Liver (tissue), 9 donors: Measurements from ENCODE around the gene SLC44A1. TPM values are rescaled to one million over a fixed set of nuclear protein-coding genes. Genes with fewer than 3 reads are reported as not detected.

Experiments used
- DNase-seq: peaks from one replicate; pipeline ENCODE4 v3.0.0-alpha.2; 2017; ENCODE audit warnings: low spot score
- H3K27ac ChIP-seq, 2 donors: one replicate each; pipeline ENCODE4 v1.7.0; 2013; ENCODE audit warnings: inconsistent platforms in 2 of 2, low read length in 2 of 2, control low read depth in 1 of 2, low read depth in 1 of 2, mild to moderate bottlenecking in 1 of 2
- H3K27me3 ChIP-seq, 4 donors: one replicate each; pipeline versions ENCODE4 v1.6.1 to v1.7.0; 2013; ENCODE audit warnings: low read length in 3 of 4, inconsistent platforms in 1 of 4, mild to moderate bottlenecking in 1 of 4, moderate library complexity in 1 of 4; ENCODE audit not compliant: control insufficient read depth in 4 of 4, insufficient read depth in 4 of 4
- H3K36me3 ChIP-seq, 4 donors: one replicate each; pipeline versions ENCODE4 v1.6.1 to v1.7.0; 2013; ENCODE audit warnings: low read length in 3 of 4, mild to moderate bottlenecking in 3 of 4, low read depth in 1 of 4, moderate library complexity in 1 of 4; ENCODE audit not compliant: control insufficient read depth in 4 of 4, insufficient read depth in 3 of 4
- H3K4me1 ChIP-seq, 4 donors: one replicate each; pipeline versions ENCODE4 v1.6.1 to v1.7.0; 2013; ENCODE audit warnings: low read length in 3 of 4, mild to moderate bottlenecking in 3 of 4, moderate library complexity in 1 of 4; ENCODE audit not compliant: control insufficient read depth in 4 of 4, insufficient read depth in 4 of 4
- H3K4me3 ChIP-seq, 3 donors: one replicate each; pipeline versions ENCODE4 v1.6.1 to v1.7.0; 2013; ENCODE audit warnings: low read length in 3 of 3, control low read depth in 1 of 3, low read depth in 1 of 3, mild to moderate bottlenecking in 1 of 3
- H3K9ac ChIP-seq, 2 donors: one replicate each; pipeline ENCODE4 v1.7.0; 2013; ENCODE audit warnings: low read length in 2 of 2, mild to moderate bottlenecking in 2 of 2, moderate library complexity in 2 of 2, control low read depth in 1 of 2, low read depth in 1 of 2
- H3K9me3 ChIP-seq, 4 donors: one replicate each; pipeline versions ENCODE4 v1.6.1 to v1.7.0; 2013; ENCODE audit warnings: low read length in 3 of 4; ENCODE audit not compliant: control insufficient read depth in 4 of 4
- FOXA1 ChIP-seq: IDR thresholded peaks from 2 replicates; pipeline ENCODE4 v1.6.1; 2016; ENCODE audit warnings: antibody characterized with exemption
- FOXA2 ChIP-seq: IDR thresholded peaks from 2 replicates; pipeline ENCODE4 v1.6.1; 2016; ENCODE audit warnings: antibody characterized with exemption
- GABPA ChIP-seq, 2 donors: IDR thresholded peaks in 1 of 2; conservative IDR thresholded peaks in 1 of 2; 2 replicates each; pipeline ENCODE4 v1.6.1; 2016; ENCODE audit warnings: antibody characterized with exemption in 2 of 2, mild to moderate bottlenecking in 1 of 2, moderate library complexity in 1 of 2
- HNF4A ChIP-seq, 2 donors: conservative IDR thresholded peaks; 2 replicates each; pipeline ENCODE4 v1.6.1; 2016; ENCODE audit warnings: antibody characterized with exemption in 2 of 2, mild to moderate bottlenecking in 2 of 2
- HNF4G ChIP-seq: IDR thresholded peaks from 2 replicates; pipeline ENCODE4 v1.6.1; 2016; ENCODE audit warnings: antibody characterized with exemption
- JUND ChIP-seq, 2 donors: IDR thresholded peaks; 2 replicates each; pipeline ENCODE4 v1.6.1; 2016; ENCODE audit warnings: antibody characterized with exemption in 2 of 2
- NR2F2 ChIP-seq: IDR thresholded peaks from 2 replicates; pipeline ENCODE4 v1.6.1; 2016; ENCODE audit warnings: antibody characterized with exemption
- RAD21 ChIP-seq, 2 donors: IDR thresholded peaks; 2 replicates each; pipeline ENCODE4 v1.6.1; 2016; ENCODE audit warnings: antibody characterized with exemption in 2 of 2, mild to moderate bottlenecking in 2 of 2
- SP1 ChIP-seq: IDR thresholded peaks from 2 replicates; pipeline ENCODE4 v1.6.1; 2018; ENCODE audit warnings: antibody characterized with exemption, mild to moderate bottlenecking
- TAF1 ChIP-seq: conservative IDR thresholded peaks from 2 replicates; pipeline ENCODE4 v1.6.1; 2016; ENCODE audit warnings: antibody characterized with exemption, mild to moderate bottlenecking
- YY1 ChIP-seq: IDR thresholded peaks from 2 replicates; pipeline ENCODE4 v1.6.1; 2016; ENCODE audit warnings: antibody characterized with exemption, mild to moderate bottlenecking
- WGBS: extraction: QIAGEN DNeasy Blood & Tissue Kit; methylation state at CpG from one replicate; pipeline ENCODE4 v1.1.7; 2013; 5-methylcytosine and 5-hydroxymethylcytosine counted together
- polyA plus RNA-seq, 2 donors: library from polyadenylated mRNA; stranded (reverse) in 1 of 2; unstranded in 1 of 2; fragments of 200-250 nt in 1 of 2; fragments of >200 nt in 1 of 2; fragmentation: Nextera tagmentation in 1 of 2; extraction: Ambion mirVana in 1 of 2; gene quantifications; one replicate each; pipeline versions ENCODE4 v1.2.1 to v1.2.3, GENCODE V29; 2013 to 2015
- total RNA-seq, 2 donors: library from RNA; depleted of rRNA; stranded (reverse); fragments of >200 nt; gene quantifications; one replicate each; pipeline ENCODE4 v1.2.3, GENCODE V29; 2014
- TF ChIP-seq, protein P1 (sequence below): IDR thresholded peaks from 2 replicates; pipeline ENCODE4 v1.6.1; 2016; ENCODE audit warnings: antibody characterized with exemption
- TF ChIP-seq, protein P2 (sequence below): fragments of 150-350 bp; IDR thresholded peaks from 2 replicates; pipeline ENCODE4 v1.5.1; 2017; ENCODE audit warnings: improper control_type of control experiment, low read depth, low read length; ENCODE audit not compliant: missing input control
- TF ChIP-seq, protein P3 (sequence below): IDR thresholded peaks from 2 replicates; pipeline ENCODE4 v1.6.1; 2016; ENCODE audit warnings: antibody characterized with exemption
- TF ChIP-seq, protein P4 (sequence below): IDR thresholded peaks from 2 replicates; pipeline ENCODE4 v1.6.1; 2016; ENCODE audit warnings: antibody characterized with exemption
- TF ChIP-seq, protein P5 (sequence below): IDR thresholded peaks from 2 replicates; pipeline ENCODE4 v1.6.1; 2016; ENCODE audit warnings: antibody characterized with exemption, mild to moderate bottlenecking
- donor health status: healthy.
- donor health status: healthy.
- donor health status: healthy.
- donor health status: healthy.
- donor health status: healthy.

SLC44A1 gene
- total and polyA plus RNA-seq, 4 donors: 18.1 to 73.1 (median 53.1) TPM

DNA sequence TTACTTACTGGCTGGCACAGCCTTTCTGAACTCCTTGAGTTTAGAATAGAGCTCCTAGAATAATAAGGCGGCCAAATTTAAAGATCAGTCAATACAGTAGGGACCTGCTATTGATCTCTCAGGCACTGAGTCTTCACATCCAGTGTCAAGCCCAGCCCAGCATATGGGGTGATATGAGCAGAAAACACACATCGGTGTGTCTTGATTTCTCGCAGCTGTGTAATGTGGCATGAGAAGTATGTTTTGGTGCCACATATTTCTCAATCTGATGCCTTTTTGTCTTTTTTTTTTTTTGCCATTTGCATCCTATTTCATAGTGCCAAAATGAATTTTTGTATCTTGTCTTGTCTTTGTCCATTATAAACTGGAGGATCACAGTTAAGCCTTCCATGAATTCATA, 152.0 kb downstream of the SLC44A1 start:
- TF ChIP-seq, protein P1, sequence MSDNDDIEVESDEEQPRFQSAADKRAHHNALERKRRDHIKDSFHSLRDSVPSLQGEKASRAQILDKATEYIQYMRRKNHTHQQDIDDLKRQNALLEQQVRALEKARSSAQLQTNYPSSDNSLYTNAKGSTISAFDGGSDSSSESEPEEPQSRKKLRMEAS: no peak
- TF ChIP-seq, protein P2, sequence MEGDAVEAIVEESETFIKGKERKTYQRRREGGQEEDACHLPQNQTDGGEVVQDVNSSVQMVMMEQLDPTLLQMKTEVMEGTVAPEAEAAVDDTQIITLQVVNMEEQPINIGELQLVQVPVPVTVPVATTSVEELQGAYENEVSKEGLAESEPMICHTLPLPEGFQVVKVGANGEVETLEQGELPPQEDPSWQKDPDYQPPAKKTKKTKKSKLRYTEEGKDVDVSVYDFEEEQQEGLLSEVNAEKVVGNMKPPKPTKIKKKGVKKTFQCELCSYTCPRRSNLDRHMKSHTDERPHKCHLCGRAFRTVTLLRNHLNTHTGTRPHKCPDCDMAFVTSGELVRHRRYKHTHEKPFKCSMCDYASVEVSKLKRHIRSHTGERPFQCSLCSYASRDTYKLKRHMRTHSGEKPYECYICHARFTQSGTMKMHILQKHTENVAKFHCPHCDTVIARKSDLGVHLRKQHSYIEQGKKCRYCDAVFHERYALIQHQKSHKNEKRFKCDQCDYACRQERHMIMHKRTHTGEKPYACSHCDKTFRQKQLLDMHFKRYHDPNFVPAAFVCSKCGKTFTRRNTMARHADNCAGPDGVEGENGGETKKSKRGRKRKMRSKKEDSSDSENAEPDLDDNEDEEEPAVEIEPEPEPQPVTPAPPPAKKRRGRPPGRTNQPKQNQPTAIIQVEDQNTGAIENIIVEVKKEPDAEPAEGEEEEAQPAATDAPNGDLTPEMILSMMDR: no peak
- TF ChIP-seq HNF4G (no peak), GABPA (IDR thresholded peaks at IDR 0.05 in 1 of 2, conservative IDR thresholded peaks at IDR 0.05 in 1 of 2) (no peak), FOXA1 (no peak), TAF1 (no peak), RAD21 (IDR thresholded peaks at IDR 0.05) (no peak), NR2F2 (no peak)
- TF ChIP-seq, protein P3, sequence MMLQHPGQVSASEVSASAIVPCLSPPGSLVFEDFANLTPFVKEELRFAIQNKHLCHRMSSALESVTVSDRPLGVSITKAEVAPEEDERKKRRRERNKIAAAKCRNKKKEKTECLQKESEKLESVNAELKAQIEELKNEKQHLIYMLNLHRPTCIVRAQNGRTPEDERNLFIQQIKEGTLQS: no peak
- TF ChIP-seq, protein P4, sequence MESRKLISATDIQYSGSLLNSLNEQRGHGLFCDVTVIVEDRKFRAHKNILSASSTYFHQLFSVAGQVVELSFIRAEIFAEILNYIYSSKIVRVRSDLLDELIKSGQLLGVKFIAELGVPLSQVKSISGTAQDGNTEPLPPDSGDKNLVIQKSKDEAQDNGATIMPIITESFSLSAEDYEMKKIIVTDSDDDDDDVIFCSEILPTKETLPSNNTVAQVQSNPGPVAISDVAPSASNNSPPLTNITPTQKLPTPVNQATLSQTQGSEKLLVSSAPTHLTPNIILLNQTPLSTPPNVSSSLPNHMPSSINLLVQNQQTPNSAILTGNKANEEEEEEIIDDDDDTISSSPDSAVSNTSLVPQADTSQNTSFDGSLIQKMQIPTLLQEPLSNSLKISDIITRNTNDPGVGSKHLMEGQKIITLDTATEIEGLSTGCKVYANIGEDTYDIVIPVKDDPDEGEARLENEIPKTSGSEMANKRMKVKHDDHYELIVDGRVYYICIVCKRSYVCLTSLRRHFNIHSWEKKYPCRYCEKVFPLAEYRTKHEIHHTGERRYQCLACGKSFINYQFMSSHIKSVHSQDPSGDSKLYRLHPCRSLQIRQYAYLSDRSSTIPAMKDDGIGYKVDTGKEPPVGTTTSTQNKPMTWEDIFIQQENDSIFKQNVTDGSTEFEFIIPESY: no peak
- H3K36me3 ChIP-seq: no peaks in the 10 kb centered on the region
- H3K27ac ChIP-seq: no peak overlapping the region
- H3K4me3 ChIP-seq: no peak overlapping the region
- H3K27me3 ChIP-seq: no peaks in the 10 kb centered on the region
- DNase-seq: no peak
- H3K4me1 ChIP-seq: no peaks in the 10 kb centered on the region
- H3K9me3 ChIP-seq: no peaks in the 10 kb centered on the region
- no peak overlapping the region for H3K9ac ChIP-seq
- WGBS: 96% methylated on average over 3 of the region's 3 CpGs

DNA sequence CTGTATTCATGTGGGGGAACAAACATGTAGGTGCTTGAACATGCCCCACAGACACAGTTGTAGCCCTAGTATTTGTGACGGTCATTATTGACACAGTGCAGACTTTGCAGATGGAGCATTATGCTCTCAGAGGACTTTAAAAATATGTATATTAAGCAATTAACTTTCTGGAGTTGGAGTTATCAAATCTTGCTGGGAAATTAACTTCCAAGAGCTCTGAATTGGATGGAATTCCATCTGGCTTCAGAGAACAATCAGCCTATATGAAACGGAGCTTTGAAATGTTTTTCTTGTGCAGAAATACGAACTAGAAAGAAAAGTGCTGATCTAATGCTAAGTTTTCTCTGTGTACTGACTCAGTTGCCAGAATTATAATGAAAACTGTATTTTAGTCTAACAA, 152.4 kb downstream of the SLC44A1 start:
- no peaks in the 10 kb centered on the region for H3K4me1 ChIP-seq
- DNase-seq: no peak
- no peaks in the 10 kb centered on the region for H3K9me3 ChIP-seq
- H3K9ac ChIP-seq: no peak overlapping the region
- H3K36me3 ChIP-seq: peaks cover 0 to under 1% (median 0%) of the 10 kb centered on the region in 4 donors
- TF ChIP-seq, protein P4: no peak
- TF ChIP-seq, protein P1: no peak
- TF ChIP-seq, protein P5, sequence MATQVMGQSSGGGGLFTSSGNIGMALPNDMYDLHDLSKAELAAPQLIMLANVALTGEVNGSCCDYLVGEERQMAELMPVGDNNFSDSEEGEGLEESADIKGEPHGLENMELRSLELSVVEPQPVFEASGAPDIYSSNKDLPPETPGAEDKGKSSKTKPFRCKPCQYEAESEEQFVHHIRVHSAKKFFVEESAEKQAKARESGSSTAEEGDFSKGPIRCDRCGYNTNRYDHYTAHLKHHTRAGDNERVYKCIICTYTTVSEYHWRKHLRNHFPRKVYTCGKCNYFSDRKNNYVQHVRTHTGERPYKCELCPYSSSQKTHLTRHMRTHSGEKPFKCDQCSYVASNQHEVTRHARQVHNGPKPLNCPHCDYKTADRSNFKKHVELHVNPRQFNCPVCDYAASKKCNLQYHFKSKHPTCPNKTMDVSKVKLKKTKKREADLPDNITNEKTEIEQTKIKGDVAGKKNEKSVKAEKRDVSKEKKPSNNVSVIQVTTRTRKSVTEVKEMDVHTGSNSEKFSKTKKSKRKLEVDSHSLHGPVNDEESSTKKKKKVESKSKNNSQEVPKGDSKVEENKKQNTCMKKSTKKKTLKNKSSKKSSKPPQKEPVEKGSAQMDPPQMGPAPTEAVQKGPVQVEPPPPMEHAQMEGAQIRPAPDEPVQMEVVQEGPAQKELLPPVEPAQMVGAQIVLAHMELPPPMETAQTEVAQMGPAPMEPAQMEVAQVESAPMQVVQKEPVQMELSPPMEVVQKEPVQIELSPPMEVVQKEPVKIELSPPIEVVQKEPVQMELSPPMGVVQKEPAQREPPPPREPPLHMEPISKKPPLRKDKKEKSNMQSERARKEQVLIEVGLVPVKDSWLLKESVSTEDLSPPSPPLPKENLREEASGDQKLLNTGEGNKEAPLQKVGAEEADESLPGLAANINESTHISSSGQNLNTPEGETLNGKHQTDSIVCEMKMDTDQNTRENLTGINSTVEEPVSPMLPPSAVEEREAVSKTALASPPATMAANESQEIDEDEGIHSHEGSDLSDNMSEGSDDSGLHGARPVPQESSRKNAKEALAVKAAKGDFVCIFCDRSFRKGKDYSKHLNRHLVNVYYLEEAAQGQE: no peak
- no peak for TF ChIP-seq HNF4A (conservative IDR thresholded peaks at IDR 0.05)
- no peak for TF ChIP-seq HNF4G
- TF ChIP-seq YY1: no peak
- TF ChIP-seq JUND (IDR thresholded peaks at IDR 0.05): no peak
- TF ChIP-seq GABPA (IDR thresholded peaks at IDR 0.05 in 1 of 2, conservative IDR thresholded peaks at IDR 0.05 in 1 of 2): no peak
- TF ChIP-seq FOXA2: no peak
- no peak for TF ChIP-seq SP1
- no peaks in the 10 kb centered on the region for H3K27me3 ChIP-seq
- H3K27ac ChIP-seq: no peak overlapping the region
- WGBS: 93% methylated on average over 3 of the region's 3 CpGs
- H3K4me3 ChIP-seq: no peak overlapping the region
